Stimulated activated CD4-positive, alpha-beta T cell treated with anti-CD3 and anti-CD28 coated beads, TNF-alpha, amount 100 ng/mL, for 48 hours (primary cell): ENCODE data around the gene RSRP1.
"Not testable (repeated sequence)": the region's sequence is repeated elsewhere in the genome, so short reads cannot be mapped to it uniquely, and the experiment has no call there.

Source experiments
- DNase-seq, 3 donors: peaks; one replicate each; pipeline ENCODE4 v3.0.0-alpha.2; 2020; ENCODE audit warnings: low read depth in 3 of 3

Gene RSRP1

GRCh38 chr1:25256578-25256965, 9.3 kb upstream of the RSRP1 start:
- DNase-seq, result no peak

DNA sequence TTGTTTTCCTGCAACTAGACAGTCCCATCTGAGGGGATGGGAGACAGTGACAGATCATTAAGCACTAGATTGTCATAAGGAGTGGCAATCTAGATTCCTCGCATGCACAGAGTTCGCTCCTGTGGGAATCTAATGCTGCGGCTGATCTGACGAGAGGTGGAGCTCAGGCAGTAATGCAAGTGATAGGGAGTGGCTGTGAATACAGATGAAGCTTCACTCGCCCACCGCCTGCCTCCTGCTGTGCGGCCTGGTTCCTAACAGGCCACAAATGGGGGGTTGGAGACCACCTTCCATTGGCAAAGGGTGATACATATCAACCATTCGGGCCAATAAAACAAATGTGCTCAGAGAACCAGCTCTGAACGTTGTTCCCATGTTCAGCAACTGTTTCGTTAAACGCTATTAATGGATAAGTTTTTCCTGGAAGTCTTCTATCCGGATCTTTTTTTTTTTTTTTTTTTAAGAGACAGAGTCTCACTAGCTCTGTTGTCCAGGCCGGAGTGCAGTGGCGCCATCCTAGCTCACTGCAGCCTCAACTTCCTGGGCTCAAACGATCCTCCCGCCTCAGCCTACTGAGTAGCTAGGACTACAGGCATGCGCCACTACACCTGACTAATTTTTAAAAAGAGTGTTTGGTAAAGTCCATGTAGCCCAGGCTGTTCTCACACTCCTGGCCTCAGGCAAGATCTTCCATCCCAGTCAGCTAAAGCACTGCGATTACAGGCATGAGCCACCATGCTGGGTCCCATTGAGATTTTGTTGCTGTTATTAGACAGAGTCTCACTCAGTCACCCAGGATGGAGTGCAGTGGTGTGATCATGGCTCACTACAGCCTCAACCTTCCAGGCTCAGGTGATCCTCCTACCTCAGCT, 8.7 kb upstream of the RSRP1 start:
- DNase-seq, result no peak

DNA sequence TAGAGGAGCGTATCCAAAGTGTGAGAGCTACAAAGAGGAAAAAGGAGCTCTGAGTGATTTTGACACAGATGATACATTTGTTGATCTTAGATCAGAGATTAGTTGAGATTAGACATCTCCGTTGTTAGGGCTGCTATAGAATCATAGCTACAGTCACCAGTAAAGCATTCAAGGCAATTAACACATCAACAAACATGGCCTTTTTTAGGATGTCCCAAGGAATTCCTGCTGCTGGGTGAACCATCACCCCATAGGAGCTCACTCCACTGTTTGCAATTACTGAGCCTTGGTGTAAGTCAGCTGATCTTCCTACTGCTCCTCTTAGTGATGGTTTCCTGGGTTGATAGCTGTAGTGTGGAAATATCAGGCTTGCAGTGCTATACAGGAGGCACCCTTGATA, 6.7 kb upstream of the RSRP1 start:
- DNase-seq, result no peak

DNA sequence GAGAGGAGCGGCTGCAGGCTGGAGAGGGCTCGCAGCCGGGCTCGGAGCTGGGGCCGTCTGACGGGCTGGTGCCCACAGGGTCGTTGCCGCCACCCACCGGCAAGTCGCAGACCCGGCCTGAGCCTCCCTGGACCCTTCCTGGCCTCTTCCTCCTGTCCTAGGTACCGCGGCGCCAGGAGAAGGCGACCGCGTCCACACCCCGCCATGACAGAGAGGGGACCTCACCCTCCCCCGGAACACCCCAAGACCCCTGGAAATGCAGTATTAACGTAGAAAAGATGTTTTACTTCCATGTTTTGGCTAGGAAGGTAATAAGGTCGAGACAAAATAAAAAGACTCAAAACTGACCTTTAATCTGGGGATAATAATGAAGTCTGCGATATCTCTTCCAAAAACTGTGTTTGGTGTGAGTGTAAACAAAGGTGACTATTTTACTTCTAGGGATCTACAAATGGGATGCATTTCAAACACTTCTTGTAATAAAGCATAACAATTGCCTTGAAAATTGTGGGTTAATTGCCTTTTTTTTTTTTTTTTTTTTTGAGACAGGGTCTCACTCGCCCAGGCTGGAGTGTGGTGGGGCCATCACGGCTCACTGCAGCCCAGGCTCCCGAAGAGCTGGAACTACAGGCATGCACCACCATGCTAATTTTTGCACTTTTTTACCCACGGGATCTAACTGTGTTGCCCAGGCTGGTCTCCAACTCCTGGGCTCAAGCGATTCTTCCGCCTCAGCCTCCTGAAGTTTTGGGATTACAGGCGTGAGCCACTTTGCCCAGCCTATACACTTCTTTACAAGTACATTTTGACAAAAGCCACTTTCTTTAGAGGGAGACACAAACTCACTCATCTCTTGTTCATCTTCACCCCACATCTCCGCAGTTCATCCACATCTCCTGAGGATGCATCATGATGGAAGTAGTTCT, 838 bp upstream of the RSRP1 start:
- DNase-seq, result no peak

DNA sequence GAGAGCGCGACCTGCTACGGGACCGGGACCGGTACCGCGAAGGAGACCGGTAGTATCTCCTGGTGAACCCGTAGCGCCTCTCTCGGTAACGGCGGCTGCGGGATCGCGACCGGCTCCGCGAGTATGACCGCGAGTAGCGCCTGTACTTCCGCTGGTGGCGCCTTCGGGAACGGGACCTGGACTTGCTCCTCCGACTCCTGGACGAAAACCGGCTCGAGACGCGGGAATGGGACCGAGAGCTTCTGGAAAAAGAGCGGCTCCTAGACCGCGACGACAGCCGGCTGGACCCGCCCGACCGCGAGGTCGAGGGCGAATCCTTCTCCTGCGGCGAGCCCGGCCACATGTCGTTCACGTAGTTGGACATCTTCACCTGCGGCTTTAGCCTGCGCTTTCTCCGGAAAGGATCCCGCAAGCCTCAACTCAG, 642 bp downstream of the RSRP1 start:
- DNase-seq, result peak in 1 of 3 donors; percentile 13

GRCh38 chr1:25245809-25246599, 1.2 kb downstream of the RSRP1 start:
- no peak for DNase-seq

- no peak for DNase-seq
These were observed 1.9 kb downstream of the RSRP1 start for GRCh38 chr1:25245393-25245792.

GRCh38 chr1:25243907-25244306, 3.3 kb downstream of the RSRP1 start:
- no peak for DNase-seq

GRCh38 chr1:25239681-25240541, 7.3 kb downstream of the RSRP1 start:
- peak; percentile 84 to 93 (median 87) for DNase-seq

GRCh38 chr1:25238046-25238445, 9.2 kb downstream of the RSRP1 start:
- DNase-seq, result no peak

DNA sequence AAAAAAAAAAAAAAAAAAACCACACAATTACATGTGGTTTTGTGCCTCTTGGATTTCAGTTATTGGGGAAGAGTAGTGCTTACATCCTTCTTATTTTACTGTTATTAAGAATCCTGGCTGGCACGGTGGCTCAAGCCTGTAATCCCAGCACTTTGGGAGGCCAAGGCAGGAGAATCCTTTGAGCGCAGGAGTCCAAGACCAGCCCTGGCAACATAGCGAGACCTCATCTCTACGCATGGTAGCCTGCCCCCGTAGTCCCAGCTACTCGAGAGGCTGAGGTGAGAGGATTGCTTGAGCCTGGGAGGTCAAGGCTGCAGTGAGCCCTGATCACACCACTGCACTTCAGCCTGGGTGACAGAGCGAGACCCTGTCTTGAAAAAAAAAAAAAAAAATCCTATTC, 11.0 kb downstream of the RSRP1 start:
- DNase-seq, result not testable (repeated sequence)

DNA sequence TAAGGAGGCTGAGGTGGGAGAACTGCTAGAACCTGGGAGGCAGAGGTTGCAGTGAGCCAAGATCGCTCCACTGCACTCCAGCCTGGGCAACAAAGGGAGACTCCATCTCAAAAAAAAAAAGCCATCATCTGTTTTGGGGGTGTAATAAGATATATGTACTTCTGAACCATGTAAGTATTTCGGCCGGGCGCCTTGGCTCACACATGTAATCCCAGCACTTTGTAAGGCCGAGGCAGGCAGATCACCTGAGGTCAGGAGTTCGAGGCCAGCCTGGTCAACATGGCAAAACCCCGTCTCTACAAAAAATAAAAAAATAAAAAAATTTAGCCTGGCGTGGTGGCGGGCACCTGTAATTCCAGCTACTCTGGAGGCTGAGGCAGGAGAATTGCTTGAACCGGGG, 11.8 kb downstream of the RSRP1 start:
- not testable (repeated sequence) for DNase-seq

DNA sequence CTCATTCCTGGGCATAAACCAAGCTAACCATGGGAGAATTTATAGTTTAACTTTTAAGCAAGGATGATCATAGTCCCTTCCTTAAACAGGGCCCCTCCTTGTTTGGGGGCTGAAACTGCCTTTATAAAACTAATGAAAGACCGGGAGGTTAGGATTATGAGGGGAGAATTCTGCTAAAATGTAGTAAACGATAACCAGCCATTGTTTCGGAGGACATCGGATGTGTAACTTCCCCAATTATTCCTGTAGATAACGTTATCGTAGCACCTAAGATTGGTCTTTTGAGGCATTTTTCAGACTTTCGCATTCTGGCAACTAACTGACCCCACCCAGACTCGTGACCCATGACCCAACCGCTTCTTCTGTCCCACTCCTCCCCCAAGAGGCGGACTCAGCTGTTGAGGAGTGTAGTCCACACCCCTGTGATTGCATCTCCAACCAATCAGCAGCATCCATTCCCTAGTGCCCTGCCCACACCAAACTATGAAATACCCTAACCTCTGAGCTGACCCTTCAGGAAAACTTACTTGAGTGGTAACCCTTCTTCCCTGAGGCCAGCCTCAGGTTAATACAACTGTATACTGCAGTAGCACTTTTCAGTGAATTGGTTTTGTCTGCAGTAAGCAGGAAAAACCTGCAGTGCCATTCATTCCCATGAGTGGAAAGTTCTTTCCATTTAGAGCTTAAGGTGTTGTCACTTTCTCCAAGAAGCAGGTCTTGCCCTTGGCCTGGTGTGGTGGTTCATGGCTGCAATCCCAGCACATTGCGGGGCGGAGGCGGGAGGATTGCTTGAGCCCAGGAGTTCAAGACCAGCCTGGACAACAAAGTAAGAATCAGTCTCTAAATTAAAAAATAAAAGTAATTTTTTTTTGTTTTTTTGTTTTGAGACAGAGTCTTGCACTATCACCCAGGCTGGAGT, 14.1 kb downstream of the RSRP1 start:
- DNase-seq, result peak; percentile 35 to 54 (median 49)

DNA sequence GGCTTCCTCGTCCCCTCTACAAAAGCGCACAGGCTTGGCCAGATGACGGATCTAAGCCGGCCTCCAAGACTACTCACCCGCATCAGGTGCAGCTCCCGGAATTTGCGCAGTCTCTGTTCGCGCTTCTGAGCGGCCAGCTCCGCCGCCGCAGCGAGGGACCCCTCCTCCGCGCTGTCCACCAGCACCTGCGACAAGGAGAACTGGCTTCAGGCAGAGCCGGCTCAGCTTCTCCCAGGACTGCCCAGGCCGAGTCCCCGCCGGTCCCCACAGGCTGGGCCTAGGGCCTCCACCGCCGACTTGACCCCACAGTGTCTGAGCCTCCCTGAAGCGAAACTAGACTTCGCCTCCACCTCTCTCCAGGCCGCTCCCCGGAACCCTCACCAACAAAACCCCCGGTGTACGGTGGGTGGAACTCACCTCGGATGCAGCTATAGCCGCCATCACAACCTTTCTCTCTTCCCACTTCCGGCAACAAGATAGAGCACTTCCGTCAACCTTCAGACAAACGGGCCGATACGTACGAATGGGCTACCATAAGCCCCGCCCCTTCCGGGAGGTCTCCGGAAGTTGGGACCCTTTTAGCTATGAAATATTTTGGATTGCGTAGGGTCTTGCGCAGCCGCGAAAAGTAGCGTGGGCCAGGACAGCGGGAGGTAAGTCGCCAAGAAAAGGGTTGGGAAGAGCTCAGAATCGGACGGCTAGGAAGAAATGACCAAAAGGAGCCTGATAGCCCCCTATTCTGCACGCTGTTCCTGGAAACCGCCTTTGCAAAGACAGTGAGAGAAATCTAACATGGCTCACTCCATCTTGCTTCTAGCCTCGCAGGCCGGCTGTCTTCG, 15.0 kb downstream of the RSRP1 start, which contains the start of gene SYF2:
SYF2 (minus strand) TSS at position 476 of the 839 bp plus-strand sequence; CDS start at position 441, 35 bp downstream.
- peak; percentile 72 to 83 (median 77) for DNase-seq

DNA sequence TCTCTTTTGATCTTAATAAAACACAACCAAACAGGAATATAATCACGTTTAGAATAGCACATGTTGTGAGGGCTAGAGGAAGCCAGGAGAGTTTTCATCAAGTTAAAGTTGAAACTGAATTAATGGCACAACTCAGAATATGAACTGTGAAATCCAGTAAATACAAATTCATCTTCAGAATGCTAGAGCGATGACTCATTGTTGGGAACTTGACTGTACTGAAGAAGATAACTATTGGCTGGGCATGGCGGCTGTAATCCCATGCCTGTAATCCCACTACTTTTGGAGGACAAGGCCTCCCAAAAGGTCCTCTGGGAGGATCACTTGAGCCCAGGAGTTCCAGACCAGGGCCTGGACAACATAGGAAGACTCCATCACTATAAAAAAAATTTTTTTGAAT, 23.8 kb downstream of the RSRP1 start:
- DNase-seq, result no peak

- DNase-seq, result no peak
These were observed 24.6 kb downstream of the RSRP1 start for GRCh38 chr1:25222606-25223005.

- no peak for DNase-seq
These were observed 26.6 kb downstream of the RSRP1 start for GRCh38 chr1:25220666-25221065.

- no peak for DNase-seq
These were observed 27.5 kb downstream of the RSRP1 start for GRCh38 chr1:25219661-25220251.
